ENCODE results near the gene REV1.

REV1 gene

DNA sequence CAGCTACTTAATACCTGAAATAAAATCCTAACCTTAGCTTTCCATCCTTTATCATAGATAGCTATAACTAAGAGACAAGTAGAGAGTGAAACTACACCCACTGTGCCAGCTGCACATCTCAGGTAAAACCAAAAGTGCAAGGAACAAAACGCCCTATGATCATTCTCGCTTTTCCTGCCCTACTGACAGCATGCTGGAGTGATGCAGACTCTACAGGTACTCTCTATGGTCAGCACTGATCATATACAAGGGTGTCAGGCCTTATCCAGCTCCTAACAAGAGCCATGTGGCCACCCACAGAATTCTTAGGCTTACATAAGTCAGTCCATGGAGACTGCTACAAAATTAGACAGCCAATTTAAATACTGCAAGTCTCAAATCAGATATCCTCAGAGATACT, 45.6 kb downstream of the REV1 start:
- no peak for DNase-seq

DNA sequence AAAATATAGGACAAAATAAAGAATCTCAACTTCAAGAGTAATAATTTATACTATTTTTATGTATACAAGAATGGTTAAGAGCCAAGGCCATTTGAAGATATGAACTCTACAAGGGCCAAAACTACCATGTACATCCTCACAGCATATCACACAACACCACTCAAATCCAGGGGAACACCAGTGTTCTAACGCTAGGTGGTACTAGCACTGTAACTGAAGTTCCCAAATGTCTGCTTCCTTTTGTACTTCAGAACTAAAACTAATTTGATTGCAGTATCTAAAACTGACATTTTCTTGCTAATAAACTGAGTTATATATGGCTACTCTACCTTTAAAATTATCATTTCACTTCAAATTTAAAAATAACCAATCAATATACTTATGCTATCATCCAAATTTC, 47.0 kb downstream of the REV1 start:
- no peak for DNase-seq

GRCh38 chr2:99439971-99440505, 49.8 kb downstream of the REV1 start:
- DNase-seq, result no peak

DNA sequence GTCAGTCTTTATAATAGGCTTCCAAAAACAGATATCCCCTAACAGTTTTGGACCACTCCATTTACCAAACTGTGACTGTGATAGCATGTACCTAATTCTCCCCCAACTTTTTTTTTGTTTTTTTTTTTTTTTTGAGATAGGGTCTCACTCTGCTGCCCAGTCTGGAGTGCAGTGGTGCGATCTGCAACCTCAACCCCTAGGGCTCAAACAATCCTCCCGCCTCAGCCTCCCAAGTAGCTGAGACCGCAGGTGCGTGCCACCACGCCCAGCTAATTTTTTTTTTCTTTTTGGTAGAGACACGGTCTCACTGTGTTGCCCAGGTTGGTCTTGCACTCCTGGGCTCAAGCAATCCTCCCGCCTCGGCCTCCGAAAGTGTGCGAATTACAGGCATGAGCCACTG, 52.9 kb downstream of the REV1 start:
- no peak for DNase-seq

DNA sequence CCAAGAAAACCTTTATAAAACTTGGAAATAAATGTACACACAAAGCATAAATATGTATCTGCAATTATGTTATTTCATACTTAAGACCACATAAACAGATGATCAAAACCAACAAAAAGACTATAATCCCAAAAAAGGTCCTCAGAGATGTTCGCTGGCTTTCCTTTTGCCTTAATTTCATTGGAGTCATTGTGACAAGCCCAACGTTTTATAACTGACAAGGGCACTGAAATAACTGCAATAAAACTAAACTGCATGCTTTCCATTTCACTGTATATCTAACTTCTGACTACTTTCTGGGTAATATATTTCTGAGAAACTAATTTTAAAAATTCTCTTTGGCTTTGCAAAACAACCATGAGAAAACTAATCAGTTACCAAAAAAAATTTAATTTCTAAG, 56.5 kb downstream of the REV1 start:
- no peak for DNase-seq

GRCh38 chr2:99431587-99432275, 58.1 kb downstream of the REV1 start:
- DNase-seq, result no peak

- no peak for DNase-seq
Measured at GRCh38 chr2:99430614-99431291, 59.1 kb downstream of the REV1 start.

DNA sequence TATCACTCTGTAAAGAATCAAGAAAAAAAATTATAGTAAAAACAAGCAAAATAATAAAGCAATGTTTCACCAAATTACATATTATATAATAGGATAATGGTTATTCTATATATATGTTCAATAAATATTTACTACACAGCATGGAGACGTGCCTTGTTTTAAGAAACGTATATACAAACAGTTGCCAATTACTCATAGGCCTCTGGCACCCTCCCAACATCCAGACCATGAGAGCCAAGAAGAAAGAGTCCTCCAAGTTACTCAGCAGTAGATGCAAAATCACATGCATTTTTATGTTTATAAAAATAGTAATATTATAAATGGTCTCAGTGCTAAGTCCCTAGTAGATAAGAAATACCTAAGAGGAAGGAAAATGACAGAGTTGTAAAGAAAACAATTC, 64.8 kb downstream of the REV1 start:
- DNase-seq, result no peak

GRCh38 chr2:99424371-99424770, 65.4 kb downstream of the REV1 start:
- DNase-seq, result no peak

DNA sequence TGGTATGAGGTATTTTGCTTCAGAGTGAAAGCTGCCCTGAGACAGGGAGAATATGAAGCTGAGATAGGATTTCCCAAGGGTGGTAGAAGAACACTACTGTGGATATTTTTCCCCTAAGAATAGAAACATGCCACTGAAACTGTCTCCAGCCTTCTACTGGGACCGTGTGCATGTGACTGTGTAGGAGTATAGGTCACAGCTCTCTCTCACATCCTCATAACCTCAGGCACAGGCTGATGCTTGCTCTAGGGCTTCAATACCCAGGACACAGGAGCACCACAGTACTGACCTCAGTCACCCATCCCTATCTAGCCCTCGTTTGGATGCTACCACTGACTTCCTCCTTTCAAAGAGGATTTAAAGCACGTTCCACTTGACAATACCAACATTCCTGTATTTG, 67.2 kb downstream of the REV1 start:
- no peak for DNase-seq

- no peak for DNase-seq
Measured at GRCh38 chr2:99421469-99421868, 68.3 kb downstream of the REV1 start.

GRCh38 chr2:99420751-99421299, 69.0 kb downstream of the REV1 start:
- no peak for DNase-seq

DNA sequence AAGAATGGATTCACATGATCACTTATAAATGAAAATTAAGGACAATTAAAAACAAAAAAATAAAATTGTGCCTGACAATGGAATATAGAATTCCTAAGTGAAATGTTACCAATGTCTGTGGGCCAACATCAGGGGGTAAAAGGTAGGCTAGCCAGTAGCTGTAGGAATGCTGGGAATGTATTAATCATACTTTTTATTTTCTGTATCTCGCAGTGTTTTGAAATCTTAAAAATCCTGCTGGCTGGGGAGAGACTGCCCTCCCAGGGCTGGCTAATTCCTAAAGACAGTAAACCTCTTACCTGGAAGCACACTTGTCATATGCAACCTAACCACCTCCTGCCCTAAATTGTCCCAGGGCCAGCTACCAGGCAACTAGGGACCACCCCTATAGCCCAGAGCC, 69.8 kb downstream of the REV1 start:
- no peak for DNase-seq

DNA sequence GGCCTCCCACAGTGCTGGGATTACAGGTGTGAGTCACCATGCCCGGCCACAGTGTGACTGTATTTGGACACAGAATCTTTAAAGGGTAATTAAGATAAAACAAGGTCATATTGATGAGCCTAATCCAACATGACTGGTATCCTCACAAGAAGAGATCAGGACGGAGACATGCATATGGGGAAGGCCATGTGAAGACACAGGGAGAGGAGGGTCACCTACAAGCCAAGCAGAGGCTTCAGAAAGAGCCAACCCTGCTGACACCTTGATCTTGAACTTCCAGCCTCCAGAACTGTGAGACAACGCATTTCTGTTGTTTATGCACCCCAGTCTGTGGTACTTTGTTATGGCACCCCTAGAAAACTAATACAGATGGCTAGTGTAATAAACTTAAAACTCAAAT, 72.4 kb downstream of the REV1 start:
- no peak for DNase-seq

DNA sequence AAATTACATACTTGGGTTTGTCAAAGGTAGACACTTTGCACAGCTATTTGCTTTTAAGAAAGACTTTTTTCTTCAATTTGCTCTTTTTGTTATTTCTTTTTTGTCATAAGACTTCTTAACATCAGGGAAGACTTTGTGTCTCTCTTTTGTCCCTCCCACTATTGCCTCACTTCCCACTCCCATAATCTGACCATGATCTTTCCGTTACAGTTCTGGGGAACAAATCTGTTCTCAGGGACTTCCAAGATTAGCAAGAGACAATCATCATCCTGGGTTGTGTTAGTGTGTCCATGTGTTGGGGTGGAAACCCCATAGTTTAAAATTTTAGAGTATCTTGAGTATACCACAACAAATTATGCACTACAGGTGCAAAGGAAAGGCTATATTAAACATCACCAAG, 75.3 kb downstream of the REV1 start:
- no peak for DNase-seq

GRCh38 chr2:99410276-99410675, 79.5 kb downstream of the REV1 start:
- no peak for DNase-seq

DNA sequence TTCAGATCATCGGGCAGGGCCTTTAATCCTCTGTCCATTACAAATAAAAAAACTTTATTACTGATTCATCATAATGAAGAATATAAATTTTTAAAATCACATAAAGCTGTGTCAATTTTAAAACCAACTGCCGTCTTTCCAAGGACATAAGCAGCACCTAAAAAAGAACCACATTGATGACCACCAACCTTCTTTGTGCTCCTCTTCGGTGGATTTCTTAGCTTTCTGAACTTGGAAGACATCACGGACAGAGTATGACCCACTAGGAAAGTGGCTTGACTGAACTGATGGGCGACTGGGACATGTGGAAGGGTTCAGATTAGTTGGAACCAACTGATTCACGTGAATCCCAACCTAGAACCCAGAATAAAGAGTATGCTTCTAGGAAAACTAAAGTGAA, 83.7 kb downstream of the REV1 start:
- DNase-seq, result no peak

- no peak for DNase-seq
Measured at GRCh38 chr2:99404797-99405669, 84.8 kb downstream of the REV1 start.

GRCh38 chr2:99404039-99404796, 85.6 kb downstream of the REV1 start:
- DNase-seq, result no peak

- DNase-seq, result no peak
Measured at GRCh38 chr2:99403524-99403923, 86.3 kb downstream of the REV1 start.

DNA sequence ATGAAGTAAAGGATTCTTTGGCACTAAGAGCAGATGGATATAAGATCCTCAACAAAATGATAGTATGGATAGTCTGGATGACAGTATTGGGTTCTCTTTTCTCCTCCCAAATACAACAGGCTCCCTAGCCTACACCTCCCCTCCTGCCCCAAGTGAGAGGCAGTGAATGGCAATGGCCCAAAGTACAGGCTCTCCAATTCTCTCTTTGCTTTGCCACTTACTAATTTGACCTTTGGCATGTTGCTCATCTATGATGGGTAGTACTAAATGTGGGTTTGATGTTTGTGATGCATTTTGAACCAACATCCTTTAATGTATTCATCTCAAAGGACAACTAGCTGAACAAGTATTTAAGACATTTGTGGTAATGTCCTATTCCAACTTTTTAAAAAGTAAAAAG, 86.7 kb downstream of the REV1 start:
- no peak for DNase-seq

GRCh38 chr2:99401841-99402240, 88.0 kb downstream of the REV1 start:
- DNase-seq, result no peak

GRCh38 chr2:99399795-99400194, 90.0 kb downstream of the REV1 start:
- DNase-seq, result no peak

Measured in NCI-H2029 (cell line).